Measurements from ENCODE around the gene NAXE.

GRCh38 chr1:156546267-156546666 is 45.3 kb upstream of the NAXE start:
- TF ChIP-seq FOXK2 (IDR thresholded peaks at IDR 0.05): no peak
- no peak for TF ChIP-seq CTBP1 (IDR thresholded peaks at IDR 0.05; ENCODE audit: borderline replicate concordance)
- no peak for TF ChIP-seq ARNT (IDR thresholded peaks at IDR 0.05)
- TF ChIP-seq ZNF384 (IDR thresholded peaks at IDR 0.05): no peak
- TF ChIP-seq SP1 (IDR thresholded peaks at IDR 0.05): no peak
- TF ChIP-seq BHLHE40 (IDR thresholded peaks at IDR 0.05; ENCODE audit: borderline replicate concordance): no peak
- no peak for TF ChIP-seq SUZ12 (IDR thresholded peaks at IDR 0.05)
- TF ChIP-seq NFRKB (IDR thresholded peaks at IDR 0.05): no peak
- no peak for TF ChIP-seq L3MBTL2 (conservative IDR thresholded peaks at IDR 0.05)
- no peak for TF ChIP-seq HDGF (IDR thresholded peaks at IDR 0.05; ENCODE audit: borderline replicate concordance)
- TF ChIP-seq FOXM1 (IDR thresholded peaks at IDR 0.05; ENCODE audit: borderline replicate concordance): no peak

All from HEK293T (cell line).